SK-N-SH (cell line): ENCODE measurements around the gene MIF.

ENCODE experiments used
- EP300 ChIP-seq, 2 experiments: IDR thresholded peaks; 2 replicates each; pipeline versions ENCODE4 v1.4.0 to v1.6.1; 2012; ENCODE audit warnings: borderline replicate concordance in 1 of 2, low read depth in 1 of 2, low read length in 1 of 2
- FOSL2 ChIP-seq: IDR thresholded peaks from 2 replicates; pipeline ENCODE4 v1.4.0; 2012; ENCODE audit warnings: low read depth, mild to moderate bottlenecking, moderate library complexity, borderline replicate concordance
- PBX3 ChIP-seq: IDR thresholded peaks from 2 replicates; pipeline ENCODE4; 2012
- POLR2AphosphoS5 ChIP-seq: IDR thresholded peaks from 2 replicates; pipeline ENCODE4 v1.6.1; 2012; ENCODE audit warnings: low read depth, low read length
- RAD21 ChIP-seq: IDR thresholded peaks from 2 replicates; pipeline ENCODE4 v1.6.1; 2012; ENCODE audit warnings: mild to moderate bottlenecking, low read length
- RCOR1 ChIP-seq: fragments of 150-350 bp; IDR thresholded peaks from 2 replicates; pipeline ENCODE4 v1.6.1; 2017; ENCODE audit warnings: antibody characterized with exemption, low read length
- RFX5 ChIP-seq: IDR thresholded peaks from 2 replicates; pipeline ENCODE4 v1.6.1; 2012; ENCODE audit warnings: mild to moderate bottlenecking, improper control_type of control experiment, low read length
- YY1 ChIP-seq: IDR thresholded peaks from 2 replicates; pipeline ENCODE4 v1.4.0; 2012; ENCODE audit warnings: low read depth, mild to moderate bottlenecking
- ZBTB33 ChIP-seq: IDR thresholded peaks from 2 replicates; pipeline ENCODE4 v1.4.0; 2012; ENCODE audit warnings: low read depth, borderline replicate concordance
- TF ChIP-seq, protein P1 (sequence below): fragments of 150-350 bp; IDR thresholded peaks from 2 replicates; pipeline ENCODE4 v1.6.1; 2016; ENCODE audit warnings: mild to moderate bottlenecking, low read depth, low read length
- TF ChIP-seq, protein P2 (sequence below): fragments of 200-600 bp; sonication (generic); IDR thresholded peaks from 2 replicates; pipeline ENCODE4 v1.6.1; 2017; ENCODE audit warnings: antibody characterized with exemption, mild to moderate bottlenecking, moderate library complexity
- TF ChIP-seq, protein P3 (sequence below): IDR thresholded peaks from 2 replicates; pipeline ENCODE4 v1.4.0; 2012; ENCODE audit warnings: low read depth
- TF ChIP-seq, protein P4 (sequence below): fragments of 150-350 bp; IDR thresholded peaks from 2 replicates; pipeline ENCODE4 v1.6.1; 2017; ENCODE audit warnings: antibody characterized with exemption, low read length, low read depth, borderline replicate concordance

GRCh38 chr22:23909296-23909898 lies 15.2 kb downstream of the MIF start:
- TF ChIP-seq, protein P1, sequence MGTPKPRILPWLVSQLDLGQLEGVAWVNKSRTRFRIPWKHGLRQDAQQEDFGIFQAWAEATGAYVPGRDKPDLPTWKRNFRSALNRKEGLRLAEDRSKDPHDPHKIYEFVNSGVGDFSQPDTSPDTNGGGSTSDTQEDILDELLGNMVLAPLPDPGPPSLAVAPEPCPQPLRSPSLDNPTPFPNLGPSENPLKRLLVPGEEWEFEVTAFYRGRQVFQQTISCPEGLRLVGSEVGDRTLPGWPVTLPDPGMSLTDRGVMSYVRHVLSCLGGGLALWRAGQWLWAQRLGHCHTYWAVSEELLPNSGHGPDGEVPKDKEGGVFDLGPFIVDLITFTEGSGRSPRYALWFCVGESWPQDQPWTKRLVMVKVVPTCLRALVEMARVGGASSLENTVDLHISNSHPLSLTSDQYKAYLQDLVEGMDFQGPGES: no peak
- TF ChIP-seq POLR2AphosphoS5 (no peak), EP300 (IDR thresholded peaks at IDR 0.05; ENCODE audit: borderline replicate concordance in 1 of 2, low read depth in 1 of 2, low read length in 1 of 2) (no peak), ZBTB33 (no peak), RFX5 (no peak), FOSL2 (no peak), RAD21 (no peak), YY1 (no peak), PBX3 (no peak), RCOR1 (no peak)
- TF ChIP-seq, protein P2, sequence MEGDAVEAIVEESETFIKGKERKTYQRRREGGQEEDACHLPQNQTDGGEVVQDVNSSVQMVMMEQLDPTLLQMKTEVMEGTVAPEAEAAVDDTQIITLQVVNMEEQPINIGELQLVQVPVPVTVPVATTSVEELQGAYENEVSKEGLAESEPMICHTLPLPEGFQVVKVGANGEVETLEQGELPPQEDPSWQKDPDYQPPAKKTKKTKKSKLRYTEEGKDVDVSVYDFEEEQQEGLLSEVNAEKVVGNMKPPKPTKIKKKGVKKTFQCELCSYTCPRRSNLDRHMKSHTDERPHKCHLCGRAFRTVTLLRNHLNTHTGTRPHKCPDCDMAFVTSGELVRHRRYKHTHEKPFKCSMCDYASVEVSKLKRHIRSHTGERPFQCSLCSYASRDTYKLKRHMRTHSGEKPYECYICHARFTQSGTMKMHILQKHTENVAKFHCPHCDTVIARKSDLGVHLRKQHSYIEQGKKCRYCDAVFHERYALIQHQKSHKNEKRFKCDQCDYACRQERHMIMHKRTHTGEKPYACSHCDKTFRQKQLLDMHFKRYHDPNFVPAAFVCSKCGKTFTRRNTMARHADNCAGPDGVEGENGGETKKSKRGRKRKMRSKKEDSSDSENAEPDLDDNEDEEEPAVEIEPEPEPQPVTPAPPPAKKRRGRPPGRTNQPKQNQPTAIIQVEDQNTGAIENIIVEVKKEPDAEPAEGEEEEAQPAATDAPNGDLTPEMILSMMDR: no peak
- TF ChIP-seq, protein P3, sequence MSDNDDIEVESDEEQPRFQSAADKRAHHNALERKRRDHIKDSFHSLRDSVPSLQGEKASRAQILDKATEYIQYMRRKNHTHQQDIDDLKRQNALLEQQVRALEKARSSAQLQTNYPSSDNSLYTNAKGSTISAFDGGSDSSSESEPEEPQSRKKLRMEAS: no peak
- TF ChIP-seq, protein P4, sequence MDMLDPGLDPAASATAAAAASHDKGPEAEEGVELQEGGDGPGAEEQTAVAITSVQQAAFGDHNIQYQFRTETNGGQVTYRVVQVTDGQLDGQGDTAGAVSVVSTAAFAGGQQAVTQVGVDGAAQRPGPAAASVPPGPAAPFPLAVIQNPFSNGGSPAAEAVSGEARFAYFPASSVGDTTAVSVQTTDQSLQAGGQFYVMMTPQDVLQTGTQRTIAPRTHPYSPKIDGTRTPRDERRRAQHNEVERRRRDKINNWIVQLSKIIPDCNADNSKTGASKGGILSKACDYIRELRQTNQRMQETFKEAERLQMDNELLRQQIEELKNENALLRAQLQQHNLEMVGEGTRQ: no peak
